H1 (cell line): ENCODE results near the gene STK39. TPM values are rescaled to one million over a fixed set of nuclear protein-coding genes. Genes with fewer than 3 reads are reported as not detected.

Source experiments
- CBX5 ChIP-seq: fragments of 300-800, 300-1000 bp; sonication (generic); IDR thresholded peaks from 2 replicates; pipeline ENCODE4 v1.7.1; 2016; ENCODE audit warnings: antibody characterized with exemption, low read length, low read depth
- CTBP2 ChIP-seq: IDR thresholded peaks from 2 replicates; pipeline ENCODE4 v1.7.0; 2011; ENCODE audit warnings: borderline replicate concordance, mild to moderate bottlenecking, moderate library complexity, mixed read lengths, low read length; ENCODE audit not compliant: insufficient read depth, insufficient read length
- KDM4A ChIP-seq: IDR thresholded peaks from one replicate; pipeline ENCODE4 v1.7.1; 2012; ENCODE audit warnings: low read depth, mild to moderate bottlenecking, moderate library complexity, low read length, inconsistent platforms; ENCODE audit not compliant: severe bottlenecking
- RNF2 ChIP-seq: fragments of 200-900, 300-1000 bp; sonication (generic); IDR thresholded peaks from 2 replicates; pipeline ENCODE4 v1.7.1; 2016; ENCODE audit warnings: borderline replicate concordance, low read depth, mild to moderate bottlenecking, antibody characterized with exemption, low read length; ENCODE audit not compliant: poor library complexity, severe bottlenecking; ENCODE audit errors: missing control alignments
- SIRT6 ChIP-seq: IDR thresholded peaks from one replicate; pipeline ENCODE4 v1.7.1; 2012; ENCODE audit warnings: low read length, inconsistent platforms
- SP1 ChIP-seq: IDR thresholded peaks from 2 replicates; pipeline ENCODE4 v1.6.1; 2011; ENCODE audit warnings: low read depth, low read length
- TAF1 ChIP-seq: IDR thresholded peaks from 2 replicates; pipeline ENCODE4 v1.6.1; 2011; ENCODE audit warnings: mild to moderate bottlenecking, low read depth, low read length
- TCF12 ChIP-seq: IDR thresholded peaks from 2 replicates; pipeline ENCODE4 v1.6.1; 2011; ENCODE audit warnings: low read depth, mild to moderate bottlenecking, low read length
- polyA plus RNA-seq, 7 experiments: library from polyadenylated mRNA; depleted of rRNA in 3 of 7; stranded (reverse) in 5 of 7; unstranded in 2 of 7; fragments of >200 nt in 5 of 7; fragments of 200-250 nt in 2 of 7; gene quantifications; 1 replicate in 5 of 7; 2 replicates in 1 of 7; 4 replicates in 1 of 7; pipeline versions ENCODE4 v1.2.1 to v1.2.3, GENCODE V29; 2011 to 2013; ENCODE audit warnings: missing spikeins in 2 of 7, mixed read lengths in 2 of 7
- total RNA-seq: library from RNA; stranded (reverse); fragmentation: NEBNext Ultra II Directional; extraction: Animal tissue kit (Norgen Biotek cat#: 25700); gene quantifications from 2 replicates; pipeline ENCODE4 v1.2.1, GENCODE V29; 2021
- TF ChIP-seq, protein P1 (sequence below): fragments of 300-600 bp; sonication (generic); IDR thresholded peaks from 2 replicates; pipeline ENCODE4 v1.7.1; 2012; ENCODE audit warnings: low read length, moderate library complexity, mild to moderate bottlenecking, inconsistent platforms; ENCODE audit not compliant: insufficient replicate concordance

STK39 gene
- total and polyA plus RNA-seq, 2 of the 8 experiments (the other 6 are each of a cell fraction or from before 2014, with no cell fraction given), result 13.7 to 23.8 TPM

DNA sequence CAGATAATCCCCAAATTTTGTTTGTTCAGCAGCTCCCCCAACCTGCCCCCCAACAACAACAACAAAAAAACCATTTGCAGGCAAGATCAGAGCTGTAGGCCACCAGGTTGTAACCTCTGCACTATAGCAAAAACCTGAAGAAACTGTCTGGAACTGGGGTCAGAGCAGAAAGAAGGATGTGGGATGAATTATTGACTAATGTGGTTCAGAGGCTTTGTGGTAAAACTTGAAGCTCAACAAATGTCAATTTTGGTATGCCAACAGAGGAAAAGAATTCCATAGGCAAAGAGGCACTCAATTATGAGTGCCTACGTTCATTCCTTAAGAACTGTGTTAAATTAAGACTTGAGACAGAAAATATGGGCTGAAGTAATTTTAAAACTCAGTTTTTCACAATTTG, 255.1 kb downstream of the STK39 start (continued):
- TF ChIP-seq, protein P1, sequence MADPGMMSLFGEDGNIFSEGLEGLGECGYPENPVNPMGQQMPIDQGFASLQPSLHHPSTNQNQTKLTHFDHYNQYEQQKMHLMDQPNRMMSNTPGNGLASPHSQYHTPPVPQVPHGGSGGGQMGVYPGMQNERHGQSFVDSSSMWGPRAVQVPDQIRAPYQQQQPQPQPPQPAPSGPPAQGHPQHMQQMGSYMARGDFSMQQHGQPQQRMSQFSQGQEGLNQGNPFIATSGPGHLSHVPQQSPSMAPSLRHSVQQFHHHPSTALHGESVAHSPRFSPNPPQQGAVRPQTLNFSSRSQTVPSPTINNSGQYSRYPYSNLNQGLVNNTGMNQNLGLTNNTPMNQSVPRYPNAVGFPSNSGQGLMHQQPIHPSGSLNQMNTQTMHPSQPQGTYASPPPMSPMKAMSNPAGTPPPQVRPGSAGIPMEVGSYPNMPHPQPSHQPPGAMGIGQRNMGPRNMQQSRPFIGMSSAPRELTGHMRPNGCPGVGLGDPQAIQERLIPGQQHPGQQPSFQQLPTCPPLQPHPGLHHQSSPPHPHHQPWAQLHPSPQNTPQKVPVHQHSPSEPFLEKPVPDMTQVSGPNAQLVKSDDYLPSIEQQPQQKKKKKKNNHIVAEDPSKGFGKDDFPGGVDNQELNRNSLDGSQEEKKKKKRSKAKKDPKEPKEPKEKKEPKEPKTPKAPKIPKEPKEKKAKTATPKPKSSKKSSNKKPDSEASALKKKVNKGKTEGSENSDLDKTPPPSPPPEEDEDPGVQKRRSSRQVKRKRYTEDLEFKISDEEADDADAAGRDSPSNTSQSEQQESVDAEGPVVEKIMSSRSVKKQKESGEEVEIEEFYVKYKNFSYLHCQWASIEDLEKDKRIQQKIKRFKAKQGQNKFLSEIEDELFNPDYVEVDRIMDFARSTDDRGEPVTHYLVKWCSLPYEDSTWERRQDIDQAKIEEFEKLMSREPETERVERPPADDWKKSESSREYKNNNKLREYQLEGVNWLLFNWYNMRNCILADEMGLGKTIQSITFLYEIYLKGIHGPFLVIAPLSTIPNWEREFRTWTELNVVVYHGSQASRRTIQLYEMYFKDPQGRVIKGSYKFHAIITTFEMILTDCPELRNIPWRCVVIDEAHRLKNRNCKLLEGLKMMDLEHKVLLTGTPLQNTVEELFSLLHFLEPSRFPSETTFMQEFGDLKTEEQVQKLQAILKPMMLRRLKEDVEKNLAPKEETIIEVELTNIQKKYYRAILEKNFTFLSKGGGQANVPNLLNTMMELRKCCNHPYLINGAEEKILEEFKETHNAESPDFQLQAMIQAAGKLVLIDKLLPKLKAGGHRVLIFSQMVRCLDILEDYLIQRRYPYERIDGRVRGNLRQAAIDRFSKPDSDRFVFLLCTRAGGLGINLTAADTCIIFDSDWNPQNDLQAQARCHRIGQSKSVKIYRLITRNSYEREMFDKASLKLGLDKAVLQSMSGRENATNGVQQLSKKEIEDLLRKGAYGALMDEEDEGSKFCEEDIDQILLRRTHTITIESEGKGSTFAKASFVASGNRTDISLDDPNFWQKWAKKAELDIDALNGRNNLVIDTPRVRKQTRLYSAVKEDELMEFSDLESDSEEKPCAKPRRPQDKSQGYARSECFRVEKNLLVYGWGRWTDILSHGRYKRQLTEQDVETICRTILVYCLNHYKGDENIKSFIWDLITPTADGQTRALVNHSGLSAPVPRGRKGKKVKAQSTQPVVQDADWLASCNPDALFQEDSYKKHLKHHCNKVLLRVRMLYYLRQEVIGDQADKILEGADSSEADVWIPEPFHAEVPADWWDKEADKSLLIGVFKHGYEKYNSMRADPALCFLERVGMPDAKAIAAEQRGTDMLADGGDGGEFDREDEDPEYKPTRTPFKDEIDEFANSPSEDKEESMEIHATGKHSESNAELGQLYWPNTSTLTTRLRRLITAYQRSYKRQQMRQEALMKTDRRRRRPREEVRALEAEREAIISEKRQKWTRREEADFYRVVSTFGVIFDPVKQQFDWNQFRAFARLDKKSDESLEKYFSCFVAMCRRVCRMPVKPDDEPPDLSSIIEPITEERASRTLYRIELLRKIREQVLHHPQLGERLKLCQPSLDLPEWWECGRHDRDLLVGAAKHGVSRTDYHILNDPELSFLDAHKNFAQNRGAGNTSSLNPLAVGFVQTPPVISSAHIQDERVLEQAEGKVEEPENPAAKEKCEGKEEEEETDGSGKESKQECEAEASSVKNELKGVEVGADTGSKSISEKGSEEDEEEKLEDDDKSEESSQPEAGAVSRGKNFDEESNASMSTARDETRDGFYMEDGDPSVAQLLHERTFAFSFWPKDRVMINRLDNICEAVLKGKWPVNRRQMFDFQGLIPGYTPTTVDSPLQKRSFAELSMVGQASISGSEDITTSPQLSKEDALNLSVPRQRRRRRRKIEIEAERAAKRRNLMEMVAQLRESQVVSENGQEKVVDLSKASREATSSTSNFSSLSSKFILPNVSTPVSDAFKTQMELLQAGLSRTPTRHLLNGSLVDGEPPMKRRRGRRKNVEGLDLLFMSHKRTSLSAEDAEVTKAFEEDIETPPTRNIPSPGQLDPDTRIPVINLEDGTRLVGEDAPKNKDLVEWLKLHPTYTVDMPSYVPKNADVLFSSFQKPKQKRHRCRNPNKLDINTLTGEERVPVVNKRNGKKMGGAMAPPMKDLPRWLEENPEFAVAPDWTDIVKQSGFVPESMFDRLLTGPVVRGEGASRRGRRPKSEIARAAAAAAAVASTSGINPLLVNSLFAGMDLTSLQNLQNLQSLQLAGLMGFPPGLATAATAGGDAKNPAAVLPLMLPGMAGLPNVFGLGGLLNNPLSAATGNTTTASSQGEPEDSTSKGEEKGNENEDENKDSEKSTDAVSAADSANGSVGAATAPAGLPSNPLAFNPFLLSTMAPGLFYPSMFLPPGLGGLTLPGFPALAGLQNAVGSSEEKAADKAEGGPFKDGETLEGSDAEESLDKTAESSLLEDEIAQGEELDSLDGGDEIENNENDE, result no peak
- TF ChIP-seq CTBP2 (no peak), SIRT6 (no peak), CBX5 (no peak), RNF2 (no peak), SP1 (no peak), TCF12 (no peak), TAF1 (no peak), KDM4A (no peak)
